HG03060 (cell line): ENCODE results near the gene PFDN2.

Experiments
- ATAC-seq: cut with Tn5 transposase; IDR thresholded peaks from one replicate; pipeline ENCODE4 v1.9.1; 2021; ENCODE audit warnings: low read depth, moderate number of reproducible peaks; ENCODE audit not compliant: unreplicated experiment

PFDN2 gene, protein sequence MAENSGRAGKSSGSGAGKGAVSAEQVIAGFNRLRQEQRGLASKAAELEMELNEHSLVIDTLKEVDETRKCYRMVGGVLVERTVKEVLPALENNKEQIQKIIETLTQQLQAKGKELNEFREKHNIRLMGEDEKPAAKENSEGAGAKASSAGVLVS

DNA sequence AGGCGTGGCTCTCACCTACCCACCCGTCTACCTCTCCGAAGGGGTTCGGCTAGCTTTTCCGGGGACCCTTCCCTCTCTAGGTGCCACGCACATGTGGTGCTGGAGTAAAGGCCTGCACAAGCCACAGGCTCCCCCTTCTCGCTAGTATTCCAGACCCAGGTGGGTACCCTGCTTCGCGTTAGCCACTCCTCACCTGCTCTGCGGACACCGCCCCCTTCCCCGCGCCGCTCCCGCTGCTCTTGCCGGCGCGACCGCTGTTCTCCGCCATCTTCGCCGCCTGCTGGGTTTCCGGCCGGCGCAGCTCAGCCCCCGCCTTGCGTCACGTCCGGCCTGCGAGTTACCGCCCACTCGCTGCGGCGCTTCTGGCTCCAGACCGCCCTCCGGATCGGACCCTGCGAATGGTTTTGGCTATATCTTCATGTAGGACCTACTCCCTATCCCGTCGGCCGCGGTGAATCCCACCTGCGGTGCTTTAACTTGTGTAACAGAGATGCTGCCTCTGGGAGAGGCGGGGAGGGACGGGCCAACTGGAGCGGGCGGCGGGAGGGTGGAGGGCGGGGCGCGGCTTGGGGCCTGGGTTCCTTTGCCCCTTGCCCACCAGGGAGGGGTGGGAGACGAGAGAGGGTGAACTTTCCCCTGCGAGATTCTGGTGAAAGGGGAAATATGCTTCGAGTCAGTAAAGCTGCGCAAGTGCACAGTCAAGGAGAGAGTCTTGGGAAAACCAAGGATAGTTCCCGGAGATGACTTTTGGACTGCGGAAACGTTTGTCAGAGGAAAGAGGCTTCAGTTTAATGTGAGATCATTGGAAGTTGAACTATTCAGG, at the start of gene PFDN2, which contains the start of gene NIT1:
TSS of gene PFDN2 (minus strand) at position 279 of the 823 bp plus-strand sequence. CDS start at position 268, 11 bp downstream.
TSS of gene NIT1 (plus strand) at position 347 of the 823 bp plus-strand sequence. CDS start at position 419, 72 bp downstream.
- peak; percentile 46 for ATAC-seq

DNA sequence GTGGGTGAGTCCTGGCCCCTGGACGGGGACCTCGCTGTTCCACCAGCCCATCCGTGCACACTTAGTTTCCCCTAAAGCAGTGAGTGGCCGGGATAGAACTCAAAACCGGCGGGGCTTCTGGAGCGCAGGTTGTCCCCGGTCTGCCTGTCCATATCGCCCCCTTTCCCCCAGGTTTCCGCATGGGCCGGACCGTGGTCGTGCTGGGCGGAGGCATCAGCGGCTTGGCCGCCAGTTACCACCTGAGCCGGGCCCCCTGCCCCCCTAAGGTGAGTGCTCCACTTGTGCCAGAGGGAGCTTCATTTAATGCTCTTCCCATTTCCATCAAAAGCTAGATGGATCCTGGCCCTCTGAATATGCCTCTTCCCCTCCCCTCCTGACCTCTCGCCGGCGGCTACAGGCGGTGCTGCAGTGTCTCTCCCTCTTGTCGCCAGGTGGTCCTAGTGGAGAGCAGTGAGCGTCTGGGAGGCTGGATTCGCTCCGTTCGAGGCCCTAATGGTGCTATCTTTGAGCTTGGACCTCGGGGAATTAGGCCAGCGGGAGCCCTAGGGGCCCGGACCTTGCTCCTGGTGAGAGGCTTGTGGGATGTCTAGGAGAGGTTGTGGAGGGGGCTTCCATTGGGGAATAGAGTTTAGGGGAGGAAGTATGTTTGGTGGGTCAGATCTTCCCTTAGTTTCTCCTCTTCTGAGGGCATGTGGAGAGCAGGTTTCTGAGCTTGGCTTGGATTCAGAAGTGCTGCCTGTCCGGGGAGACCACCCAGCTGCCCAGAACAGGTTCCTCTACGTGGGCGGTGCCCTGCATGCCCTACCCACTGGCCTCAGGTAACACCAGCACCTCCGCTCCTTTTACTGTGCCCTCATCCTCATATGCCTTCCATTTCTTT, 49.1 kb upstream of the PFDN2 start:
- ATAC-seq = no peak

DNA sequence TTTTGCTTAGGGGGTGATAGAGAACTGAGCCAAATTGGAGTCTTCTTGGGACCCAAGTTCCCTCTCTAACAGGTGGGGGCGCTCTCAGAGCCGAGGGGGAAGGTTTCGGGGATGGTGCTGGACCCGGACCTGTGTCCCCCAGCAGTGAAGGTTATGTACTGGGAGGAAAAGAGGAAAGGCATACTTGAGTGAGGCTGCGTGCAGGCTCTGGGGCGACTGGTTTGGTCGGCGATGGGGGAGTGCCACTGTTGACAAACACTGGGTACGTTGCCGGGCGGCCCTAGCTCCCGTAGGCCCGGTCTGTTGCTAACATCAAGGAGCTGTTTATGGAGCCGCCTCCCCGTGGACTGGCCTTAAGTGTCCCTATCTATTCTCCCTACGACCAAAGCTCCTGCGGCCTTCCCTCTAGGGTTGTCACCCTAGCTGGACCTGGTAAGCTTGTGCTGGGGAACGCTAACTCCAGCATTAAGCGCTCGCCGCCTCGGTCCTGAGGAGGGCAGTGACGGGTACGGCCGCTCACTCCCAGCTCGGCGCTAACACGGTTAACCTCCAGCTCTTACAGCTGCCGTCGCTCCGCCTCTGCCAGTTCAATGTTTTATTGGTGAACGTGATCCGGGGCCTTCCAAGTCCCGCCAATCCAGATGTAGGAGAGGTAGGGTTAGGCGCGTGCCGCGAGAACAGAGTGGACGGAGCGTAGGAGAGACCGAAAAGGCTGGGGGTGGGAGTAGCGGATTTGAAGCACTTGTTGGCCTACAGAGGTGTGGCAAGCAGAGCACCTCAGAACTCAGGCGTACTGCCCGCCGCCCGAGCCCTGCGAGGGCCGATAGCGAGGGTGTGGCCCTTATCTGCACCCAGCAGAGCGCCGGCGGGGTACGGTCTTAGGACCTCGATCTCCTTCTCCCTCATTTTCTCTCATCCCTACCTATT, 48.2 kb upstream of the PFDN2 start, which contains the start of gene PPOX:
TSS of gene PPOX (plus strand) at position 685 of the 927 bp plus-strand sequence. CDS start 422 bp downstream, outside the sequence.
- peak; percentile 97 for ATAC-seq

DNA sequence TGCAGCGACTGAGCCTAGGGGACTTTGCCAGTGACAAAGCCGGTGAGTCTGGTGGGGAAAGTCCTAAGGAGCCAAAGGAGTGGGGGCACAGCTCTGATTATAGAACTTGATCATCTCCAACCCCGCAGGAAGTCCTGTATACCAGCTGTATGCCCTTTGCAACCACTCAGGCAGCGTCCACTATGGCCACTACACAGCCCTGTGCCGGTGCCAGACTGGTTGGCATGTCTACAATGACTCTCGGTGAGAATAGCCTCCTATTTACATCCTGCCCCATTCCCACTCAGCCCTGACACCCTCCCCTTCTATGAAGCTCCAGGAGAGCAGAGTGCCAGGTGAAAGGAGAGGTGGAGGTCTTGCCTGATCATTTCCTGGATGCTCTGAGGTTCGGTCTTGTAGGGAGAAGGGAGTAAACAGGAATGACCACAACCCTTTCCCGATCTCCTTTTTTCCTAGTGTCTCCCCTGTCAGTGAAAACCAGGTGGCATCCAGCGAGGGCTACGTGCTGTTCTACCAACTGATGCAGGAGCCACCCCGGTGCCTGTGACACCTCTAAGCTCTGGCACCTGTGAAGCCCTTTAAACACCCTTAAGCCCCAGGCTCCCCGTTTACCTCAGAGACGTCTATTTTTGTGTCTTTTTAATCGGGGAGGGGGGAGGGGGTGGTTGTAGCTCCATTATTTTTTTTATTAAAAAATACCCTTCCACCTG, 47.2 kb upstream of the PFDN2 start:
- no peak for ATAC-seq

DNA sequence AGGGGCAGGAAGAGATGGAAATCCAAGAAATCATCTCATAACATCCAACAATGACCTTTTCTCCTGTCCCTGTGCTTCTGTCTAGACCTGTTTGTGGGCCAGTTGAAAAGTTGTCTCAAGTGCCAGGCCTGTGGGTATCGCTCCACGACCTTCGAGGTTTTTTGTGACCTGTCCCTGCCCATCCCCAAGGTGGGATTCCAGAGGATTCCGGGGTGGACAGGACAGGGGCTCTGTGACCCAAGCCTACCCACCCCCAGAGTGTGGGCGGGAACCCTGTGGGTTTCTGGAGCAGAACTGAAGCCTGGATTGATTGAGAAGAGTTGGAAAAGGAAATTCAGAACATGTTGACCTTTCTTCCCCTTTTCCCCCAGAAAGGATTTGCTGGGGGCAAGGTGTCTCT, 46.0 kb upstream of the PFDN2 start:
- ATAC-seq = no peak

DNA sequence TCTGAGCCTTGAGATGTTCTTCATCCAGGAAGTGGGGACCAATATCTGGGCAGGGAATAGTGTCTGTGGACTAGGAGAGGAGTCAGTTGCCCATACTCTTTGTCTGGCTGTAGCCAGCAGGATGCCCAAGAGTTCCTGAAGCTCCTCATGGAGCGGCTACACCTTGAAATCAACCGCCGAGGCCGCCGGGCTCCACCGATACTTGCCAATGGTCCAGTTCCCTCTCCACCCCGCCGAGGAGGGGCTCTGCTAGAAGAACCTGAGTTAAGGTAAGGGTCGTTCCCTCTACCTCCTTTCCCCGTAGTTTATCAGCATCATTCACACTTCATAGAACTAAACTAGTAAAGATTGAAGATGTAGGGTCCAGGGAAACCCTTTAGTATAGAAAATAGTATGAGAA, 45.0 kb upstream of the PFDN2 start:
- ATAC-seq = no peak

DNA sequence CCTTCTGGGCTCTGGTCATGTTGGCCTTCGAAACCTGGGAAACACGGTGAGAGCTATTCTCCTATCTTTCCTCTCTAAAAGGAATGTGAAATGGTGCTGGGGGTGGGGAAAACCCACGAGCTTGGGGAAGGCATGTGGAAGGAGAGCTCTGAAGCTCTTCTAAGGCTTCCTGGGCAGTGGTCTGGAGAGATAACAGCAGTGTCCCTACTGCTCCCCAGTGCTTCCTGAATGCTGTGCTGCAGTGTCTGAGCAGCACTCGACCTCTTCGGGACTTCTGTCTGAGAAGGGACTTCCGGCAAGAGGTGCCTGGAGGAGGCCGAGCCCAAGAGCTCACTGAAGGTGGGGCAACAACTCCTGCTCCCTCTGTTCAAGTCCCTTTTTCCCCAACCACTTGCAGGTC, 44.2 kb upstream of the PFDN2 start:
- ATAC-seq = no peak

DNA sequence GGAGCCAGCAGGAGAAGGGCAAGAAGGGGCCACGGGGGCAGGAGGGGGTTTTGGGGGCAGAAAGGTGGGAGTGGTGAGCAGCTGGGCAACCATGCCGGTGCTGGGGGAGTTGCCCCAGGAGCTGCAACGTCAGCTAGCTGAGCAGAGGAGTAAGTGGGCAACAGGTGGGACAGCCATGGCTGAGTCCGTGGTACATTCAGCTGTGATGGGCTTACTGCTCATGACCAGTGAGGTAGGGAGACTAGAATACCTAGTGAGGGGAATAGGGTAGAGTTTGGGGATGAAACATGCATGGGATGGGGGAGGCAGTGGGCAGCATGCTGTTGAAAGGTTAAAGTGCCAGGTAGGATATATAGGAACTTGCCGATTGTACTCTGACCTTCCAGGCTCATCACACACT, 43.8 kb upstream of the PFDN2 start:
- no peak for ATAC-seq

DNA sequence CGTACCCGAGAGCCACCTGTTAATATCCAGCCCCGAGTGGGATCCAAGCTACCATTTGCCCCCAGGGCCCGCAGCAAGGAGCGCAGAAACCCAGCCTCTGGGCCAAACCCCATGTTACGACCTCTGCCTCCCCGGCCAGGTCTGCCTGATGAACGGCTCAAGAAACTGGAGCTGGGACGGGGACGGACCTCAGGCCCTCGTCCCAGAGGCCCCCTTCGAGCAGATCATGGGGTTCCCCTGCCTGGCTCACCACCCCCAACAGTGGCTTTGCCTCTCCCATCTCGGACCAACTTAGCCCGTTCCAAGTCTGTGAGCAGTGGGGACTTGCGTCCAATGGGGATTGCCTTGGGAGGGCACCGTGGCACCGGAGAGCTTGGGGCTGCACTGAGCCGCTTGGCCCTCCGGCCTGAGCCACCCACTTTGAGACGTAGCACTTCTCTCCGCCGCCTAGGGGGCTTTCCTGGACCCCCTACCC, 42.9 kb upstream of the PFDN2 start:
- no peak for ATAC-seq

DNA sequence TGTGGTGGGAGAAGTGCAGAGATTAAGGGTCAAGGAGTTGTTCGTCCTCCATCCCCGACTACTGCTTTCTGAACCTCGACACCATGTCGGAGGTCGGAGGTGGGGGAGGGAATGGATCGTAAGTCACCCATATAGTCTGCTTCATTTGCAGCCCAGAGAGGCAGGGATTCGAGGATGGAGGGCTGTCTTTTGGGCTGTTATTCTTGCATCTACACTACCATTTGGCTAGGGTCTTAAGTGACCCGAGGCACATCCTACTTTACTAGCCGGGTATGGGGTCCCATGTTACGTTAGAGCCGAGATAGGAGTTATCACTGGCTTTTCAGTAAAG, 42.0 kb upstream of the PFDN2 start:
- no peak for ATAC-seq

DNA sequence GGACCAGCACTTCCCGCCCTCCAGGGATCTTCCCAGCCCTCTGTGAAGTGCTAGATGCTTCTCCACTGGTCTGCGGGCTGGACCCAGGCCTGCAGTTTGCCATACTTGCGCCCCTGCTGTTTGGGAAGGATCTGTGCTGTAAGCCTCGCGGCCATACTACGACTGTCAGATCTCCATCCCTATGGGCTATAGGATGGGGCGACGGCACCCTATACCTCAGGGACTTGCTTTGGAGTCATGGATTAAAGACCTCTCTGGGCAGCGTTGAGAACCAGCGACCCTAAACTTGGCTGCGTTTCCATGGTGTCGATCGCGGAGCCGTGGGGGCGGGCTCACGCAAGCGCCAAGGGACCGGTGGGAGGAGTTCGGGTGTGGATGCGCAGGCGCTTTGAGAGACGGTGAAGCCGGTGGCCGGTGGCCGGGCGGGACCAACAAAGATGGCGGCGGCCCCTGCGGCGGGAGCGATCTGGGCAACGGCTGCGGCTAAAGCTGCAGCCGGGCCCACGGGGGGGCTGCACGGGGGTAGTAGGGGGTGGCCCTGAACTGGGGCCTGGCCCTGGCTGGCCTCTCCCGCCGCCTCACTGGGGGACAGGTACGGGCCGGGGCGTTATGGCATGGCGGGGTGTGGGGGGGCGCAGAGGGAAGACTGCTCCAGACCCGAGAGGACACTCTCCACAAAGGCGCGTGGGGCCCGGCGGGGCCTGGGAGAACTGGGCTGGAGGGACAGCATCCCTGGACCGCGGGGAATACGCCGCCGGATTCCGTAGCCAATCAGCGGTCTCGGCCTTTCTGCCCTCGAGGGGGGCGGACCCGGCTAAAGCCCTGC, 41.5 kb upstream of the PFDN2 start, which contains the start of gene USP21:
TSS of gene USP21 (plus strand) at position 414 of the 826 bp plus-strand sequence. CDS start 1,141 bp downstream, outside the sequence.
- peak; percentile 82 for ATAC-seq

DNA sequence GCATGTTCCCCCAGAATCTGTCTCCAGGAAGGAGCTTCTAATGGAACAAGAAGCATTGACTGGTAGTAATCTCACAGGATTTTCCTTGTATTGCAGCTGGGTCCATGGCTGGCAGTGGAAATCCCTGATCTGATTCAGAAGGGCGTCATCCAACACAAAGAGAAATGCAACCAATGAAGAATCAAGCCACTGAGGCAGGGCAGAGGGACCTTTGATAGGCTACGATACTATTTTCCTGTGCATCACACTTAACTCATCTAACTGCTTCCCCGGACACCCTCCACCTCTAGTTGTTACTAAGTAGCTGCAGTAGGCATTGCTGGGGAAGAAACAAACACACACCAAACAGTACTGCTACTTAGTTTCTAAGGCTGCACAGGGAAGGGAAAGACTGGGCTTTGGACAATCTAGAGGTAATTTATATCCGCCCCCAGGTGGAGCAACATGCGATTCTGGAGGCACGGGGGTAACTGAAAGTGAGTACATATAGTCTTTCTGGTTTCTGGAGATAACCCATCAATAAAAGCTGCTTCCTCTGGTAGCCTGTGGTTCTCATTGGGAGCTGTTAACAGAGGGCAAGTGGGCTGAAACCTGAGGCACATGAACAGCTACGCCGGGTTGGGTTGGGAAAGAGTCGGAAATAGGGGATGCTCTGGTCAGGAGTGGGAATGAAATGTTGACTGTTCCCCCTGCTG, 40.6 kb upstream of the PFDN2 start:
- ATAC-seq = no peak

DNA sequence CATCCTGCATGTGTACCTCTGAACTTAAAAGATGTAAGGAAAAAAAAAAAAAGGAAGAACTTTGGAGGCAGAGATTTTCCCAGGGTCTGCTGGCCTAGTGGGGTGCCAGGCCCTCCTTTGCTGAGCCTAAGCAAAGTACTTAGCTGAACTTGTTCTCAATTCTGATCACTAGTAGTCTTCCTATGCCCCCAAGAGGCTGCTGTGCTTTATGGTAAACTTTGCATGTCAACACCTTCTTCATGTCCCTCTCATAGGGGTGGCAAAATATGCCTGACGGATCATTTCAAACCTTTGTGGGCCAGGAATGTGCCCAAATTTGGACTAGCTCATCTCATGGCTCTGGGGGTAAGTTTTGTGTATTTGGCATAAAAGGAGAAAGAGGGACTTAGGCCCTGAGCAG, 40.0 kb upstream of the PFDN2 start:
- ATAC-seq = no peak

DNA sequence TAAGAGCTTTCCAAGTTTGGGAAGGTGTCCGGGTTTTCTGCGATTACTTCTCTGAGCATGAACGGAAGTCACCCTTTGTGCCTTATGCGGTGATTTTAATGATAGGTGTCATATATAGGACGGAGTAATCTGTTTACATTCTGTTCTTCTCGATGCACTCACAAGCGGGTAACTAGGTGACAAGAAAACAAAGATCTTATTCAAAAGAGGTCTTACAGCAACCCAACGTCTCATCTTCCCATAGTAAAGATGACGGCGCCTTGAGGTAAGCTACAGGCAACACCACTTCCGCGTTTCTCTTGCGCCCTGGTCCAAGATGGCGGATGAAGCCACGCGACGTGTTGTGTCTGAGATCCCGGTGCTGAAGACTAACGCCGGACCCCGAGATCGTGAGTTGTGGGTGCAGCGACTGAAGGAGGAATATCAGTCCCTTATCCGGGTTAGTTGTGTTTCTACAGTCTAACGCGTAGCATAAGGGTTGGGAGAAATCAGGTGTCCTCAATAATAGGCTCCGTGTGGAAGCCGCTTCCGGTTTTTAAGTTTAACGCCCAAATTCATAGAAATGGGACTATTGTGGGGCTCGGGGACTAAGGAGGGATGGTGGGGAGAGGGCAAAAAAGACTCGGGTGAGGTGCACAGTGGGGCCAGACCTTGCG, 36.0 kb upstream of the PFDN2 start, which contains the start of gene UFC1:
TSS of gene UFC1 (plus strand) at position 297 of the 656 bp plus-strand sequence. CDS start at position 317, 20 bp downstream.
- peak; percentile 61 for ATAC-seq

DNA sequence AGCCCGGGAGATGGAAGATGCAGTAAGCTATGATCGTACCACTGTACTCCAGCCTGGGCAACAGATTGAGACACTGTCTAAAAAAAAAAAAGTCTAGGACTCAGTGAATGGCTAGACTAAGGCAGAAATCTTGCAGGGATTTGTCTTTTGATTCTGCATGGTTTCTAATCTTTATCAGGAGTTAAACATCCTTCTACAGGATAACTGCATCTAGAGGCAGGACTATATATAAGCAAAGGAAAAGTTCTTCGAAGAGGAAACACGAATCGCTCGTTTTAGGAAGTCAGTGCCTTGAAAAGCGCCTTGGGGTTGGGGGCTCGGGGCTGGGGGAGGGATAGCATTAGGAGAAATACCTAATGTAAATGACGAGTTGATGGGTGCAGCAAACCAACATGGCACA, 35.3 kb upstream of the PFDN2 start:
- ATAC-seq = no peak

DNA sequence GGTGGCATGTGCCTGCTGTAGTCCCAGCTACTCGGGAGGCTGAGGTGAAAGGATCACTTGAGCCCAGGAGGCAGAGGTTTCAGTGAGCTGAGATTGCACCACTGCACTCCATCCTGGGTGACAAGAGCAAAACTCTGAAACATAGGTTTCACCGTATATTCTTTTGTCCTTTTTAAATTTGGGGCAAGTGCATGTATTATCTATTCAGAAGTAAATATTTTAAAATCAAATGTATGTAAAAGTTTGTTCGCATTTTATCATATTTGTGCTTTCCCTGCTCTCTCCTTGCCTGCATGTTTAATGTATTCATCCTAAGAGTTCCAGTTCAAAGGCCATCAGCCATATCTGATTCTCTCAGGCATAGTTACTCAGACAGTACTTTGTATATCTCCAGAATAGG, 28.0 kb upstream of the PFDN2 start:
- ATAC-seq = no peak
